ENCODE results near the gene SNX32. TPM values are rescaled to one million over a fixed set of nuclear protein-coding genes. Genes with fewer than 3 reads are reported as not detected.

The SNX32 gene
- total and polyA plus RNA-seq, 9 of the 15 experiments (the other 6 are each of a cell fraction or from before 2014, with no cell fraction given): 0.03 TPM; not detected in 7

GRCh38 chr11:65873318-65874156, 39.8 kb downstream of the SNX32 start (continued):
- TF ChIP-seq PHF8 (IDR thresholded peaks at IDR 0.05; ENCODE audit: borderline replicate concordance, low read length) (peak; percentile 71; the same call in 1 of the 2 replicates), DNMT1 (IDR thresholded peaks at IDR 0.05) (0 out of 2 replicates have a peak, but pooled peaks have one; percentile 35), ZNF324 (CRISPR knock-in tag; IDR thresholded peaks at IDR 0.05) (no peak), TSHZ1 (CRISPR knock-in tag; IDR thresholded peaks at IDR 0.05) (no peak), SRF (CRISPR knock-in tag; IDR thresholded peaks at IDR 0.05) (0 out of 4 replicates have a peak, but pooled peaks of 1 of the 2 experiments have one; percentile 16), SMARCE1 (IDR thresholded peaks at IDR 0.05) (peak; percentile 10; the same call in 1 of the 2 replicates), PHTF2 (CRISPR knock-in tag; IDR thresholded peaks at IDR 0.05) (no peak), TCF7L2 (IDR thresholded peaks at IDR 0.05; ENCODE audit: low read depth, low read length) (no peak), ZNF436 (CRISPR knock-in tag; IDR thresholded peaks at IDR 0.05) (no peak), TOE1 (IDR thresholded peaks at IDR 0.05; ENCODE audit: borderline replicate concordance) (peak; percentile 66), TOE1 (CRISPR knock-in tag; IDR thresholded peaks at IDR 0.05; ENCODE audit: borderline replicate concordance, low read depth) (no peak), RAD51 (IDR thresholded peaks at IDR 0.05; ENCODE audit: borderline replicate concordance, low read depth) (peak; percentile 90), EGR1 (conservative IDR thresholded peaks at IDR 0.05) (peak; percentile 90), HLTF (IDR thresholded peaks at IDR 0.05) (peak; percentile 39; the same call in 1 of the 2 replicates), POLR2G (IDR thresholded peaks at IDR 0.05; ENCODE audit: low read depth, low read length) (peak; percentile 84), ZNF780A (CRISPR knock-in tag; IDR thresholded peaks at IDR 0.05) (no peak), LARP7 (IDR thresholded peaks at IDR 0.05) (no peak), CXXC5 (CRISPR knock-in tag; IDR thresholded peaks at IDR 0.05) (peak; percentile 88)
- TF ChIP-seq, protein P1, sequence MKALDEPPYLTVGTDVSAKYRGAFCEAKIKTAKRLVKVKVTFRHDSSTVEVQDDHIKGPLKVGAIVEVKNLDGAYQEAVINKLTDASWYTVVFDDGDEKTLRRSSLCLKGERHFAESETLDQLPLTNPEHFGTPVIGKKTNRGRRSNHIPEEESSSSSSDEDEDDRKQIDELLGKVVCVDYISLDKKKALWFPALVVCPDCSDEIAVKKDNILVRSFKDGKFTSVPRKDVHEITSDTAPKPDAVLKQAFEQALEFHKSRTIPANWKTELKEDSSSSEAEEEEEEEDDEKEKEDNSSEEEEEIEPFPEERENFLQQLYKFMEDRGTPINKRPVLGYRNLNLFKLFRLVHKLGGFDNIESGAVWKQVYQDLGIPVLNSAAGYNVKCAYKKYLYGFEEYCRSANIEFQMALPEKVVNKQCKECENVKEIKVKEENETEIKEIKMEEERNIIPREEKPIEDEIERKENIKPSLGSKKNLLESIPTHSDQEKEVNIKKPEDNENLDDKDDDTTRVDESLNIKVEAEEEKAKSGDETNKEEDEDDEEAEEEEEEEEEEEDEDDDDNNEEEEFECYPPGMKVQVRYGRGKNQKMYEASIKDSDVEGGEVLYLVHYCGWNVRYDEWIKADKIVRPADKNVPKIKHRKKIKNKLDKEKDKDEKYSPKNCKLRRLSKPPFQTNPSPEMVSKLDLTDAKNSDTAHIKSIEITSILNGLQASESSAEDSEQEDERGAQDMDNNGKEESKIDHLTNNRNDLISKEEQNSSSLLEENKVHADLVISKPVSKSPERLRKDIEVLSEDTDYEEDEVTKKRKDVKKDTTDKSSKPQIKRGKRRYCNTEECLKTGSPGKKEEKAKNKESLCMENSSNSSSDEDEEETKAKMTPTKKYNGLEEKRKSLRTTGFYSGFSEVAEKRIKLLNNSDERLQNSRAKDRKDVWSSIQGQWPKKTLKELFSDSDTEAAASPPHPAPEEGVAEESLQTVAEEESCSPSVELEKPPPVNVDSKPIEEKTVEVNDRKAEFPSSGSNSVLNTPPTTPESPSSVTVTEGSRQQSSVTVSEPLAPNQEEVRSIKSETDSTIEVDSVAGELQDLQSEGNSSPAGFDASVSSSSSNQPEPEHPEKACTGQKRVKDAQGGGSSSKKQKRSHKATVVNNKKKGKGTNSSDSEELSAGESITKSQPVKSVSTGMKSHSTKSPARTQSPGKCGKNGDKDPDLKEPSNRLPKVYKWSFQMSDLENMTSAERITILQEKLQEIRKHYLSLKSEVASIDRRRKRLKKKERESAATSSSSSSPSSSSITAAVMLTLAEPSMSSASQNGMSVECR (CRISPR knock-in tag; IDR thresholded peaks at IDR 0.05): peak; percentile 85
